Psoas muscle (tissue), 8 donors: ENCODE results near the gene EN2. TPM values are rescaled to one million over a fixed set of nuclear protein-coding genes. Genes with fewer than 3 reads are reported as not detected.

Experiments
- ATAC-seq, 4 donors: fragments of 200-7000 bp; cut with Tn5 transposase; one replicate each; pipeline ENCODE4 v1.9.1; 2020; ENCODE audit warnings: moderate library complexity in 3 of 4, mild to moderate bottlenecking in 2 of 4
- DNase-seq, 2 donors: peaks; one replicate each; pipeline ENCODE4 v3.0.0-alpha.2; 2020
- H3K27ac ChIP-seq: fragments of 200-600 bp; one replicate; pipeline ENCODE4 v1.8.0; 2022
- H3K27me3 ChIP-seq, 3 donors: fragments of 200-600 bp in 1 of 3; one replicate each; pipeline versions ENCODE4 v1.6.1 to v1.8.0; 2013 to 2022; ENCODE audit warnings: low read length in 2 of 3, mild to moderate bottlenecking in 2 of 3, moderate library complexity in 1 of 3; ENCODE audit not compliant: insufficient read depth in 3 of 3
- H3K36me3 ChIP-seq, 2 donors: fragments of 200-600 bp in 1 of 2; one replicate each; pipeline versions ENCODE4 v1.6.1 to v1.8.0; 2013 to 2022; ENCODE audit warnings: low read depth in 1 of 2, mild to moderate bottlenecking in 1 of 2, moderate library complexity in 1 of 2; ENCODE audit not compliant: insufficient read depth in 1 of 2
- H3K4me1 ChIP-seq: fragments of 200-600 bp; one replicate; pipeline ENCODE4 v1.8.0; 2022
- H3K4me3 ChIP-seq: fragments of 200-600 bp; one replicate; pipeline ENCODE4 v1.8.0; 2022; ENCODE audit warnings: mild to moderate bottlenecking
- H3K9me3 ChIP-seq: fragments of 200-600 bp; one replicate; pipeline ENCODE4 v1.8.0; 2022
- CTCF ChIP-seq: fragments of 200-600 bp; IDR thresholded peaks from one replicate; pipeline ENCODE4 v1.8.0; 2022; ENCODE audit warnings: antibody characterized with exemption
- WGBS, 3 donors: extraction: QIAGEN DNeasy Blood & Tissue Kit; methylation state at CpG; one replicate each; pipeline versions ENCODE4 v1.1.6 to v1.1.7; 2013; 5-methylcytosine and 5-hydroxymethylcytosine counted together
- intact Hi-C, 2 donors: fragments of 100-400 bp; cut with DNase I; formaldehyde crosslinking; loops; one replicate each; pipeline versions ENCODE4 v1.11.0 to v1.14.2; 2022
- polyA plus RNA-seq, 3 donors: library from polyadenylated mRNA; stranded (reverse); fragments of 200-250 nt; gene quantifications; one replicate each; pipeline ENCODE4 v1.2.3, GENCODE V29; 2013
- total RNA-seq, 4 donors: library from RNA; stranded (reverse); fragmentation: NEBNext Ultra II Directional in 2 of 4; extraction: Animal tissue kit (Norgen Biotek cat#: 25700) in 2 of 4; gene quantifications; one replicate each; pipeline versions ENCODE4 v1.2.1 to v1.2.4, GENCODE V29; 2021 to 2023
- donor health status: healthy with polysubstance abuse.
- donor health status: DM: no; HTN: no; CAD: no; lungs with moderate emphysema.
- donor health status: Bipolar disorder and iron deficiency.
- donor health status: healthy.
- donor health status: DM: yes; HTN: yes; CAD: no.
- donor health status: DM: no; HTN: no; CAD: no.
- donor health status: DM: no; HTN: no; CAD: no.
- donor health status: DM: yes; HTN: yes; CAD: no.

Gene EN2
- total and polyA plus RNA-seq, 7 donors: 0.13 to 1.3 (median 0.36) TPM

- Histone ChIP-seq H3K4me3 (no peak overlapping the region), H3K27me3 (peaks cover 0 to 32% (median 13%) of the 10 kb centered on the region in 3 donors), H3K4me1 (no peaks in the 10 kb centered on the region), H3K9me3 (no peaks in the 10 kb centered on the region), H3K36me3 (no peaks in the 10 kb centered on the region), H3K27ac (no peak overlapping the region)
- ATAC-seq: no peak
- no peak for TF ChIP-seq CTCF
- intact Hi-C loops: no loop called here
- WGBS, 3 donors: 47 to 79% (median 60%) methylated on average over 11 to 12 of the region's 12 CpGs
- no peak for DNase-seq
These were observed 39.6 kb upstream of the EN2 start for GRCh38 chr7:155418304-155418703.

GRCh38 chr7:155418941-155419755 lies 38.8 kb upstream of the EN2 start:
- no peak overlapping the region for H3K27ac ChIP-seq
- ATAC-seq (no peak), DNase-seq (no peak)
- 69 to 75% (median 73%) methylated on average over 16 of the region's 16 CpGs for WGBS, 3 donors
- H3K4me1 ChIP-seq: no peaks in the 10 kb centered on the region
- no peak overlapping the region for H3K4me3 ChIP-seq
- no peaks in the 10 kb centered on the region for H3K9me3 ChIP-seq
- TF ChIP-seq CTCF: no peak
- H3K27me3 ChIP-seq: peaks cover 0 to 32% (median 13%) of the 10 kb centered on the region in 3 donors
- H3K36me3 ChIP-seq: no peaks in the 10 kb centered on the region
- intact Hi-C loops: no loop called here

- intact Hi-C loops: no loop called here
These were observed 37.8 kb upstream of the EN2 start for GRCh38 chr7:155420116-155420515.

GRCh38 chr7:155422151-155422550 lies 35.8 kb upstream of the EN2 start:
- Histone ChIP-seq H3K4me1 (no peaks in the 10 kb centered on the region), H3K27me3 (peaks cover 0 to 46% (median 17%) of the 10 kb centered on the region in 3 donors), H3K9me3 (no peaks in the 10 kb centered on the region), H3K27ac (no peak overlapping the region), H3K36me3 (no peaks in the 10 kb centered on the region), H3K4me3 (no peak overlapping the region)
- 47 to 50% (median 47%) methylated on average over 10 of the region's 10 CpGs for WGBS, 3 donors
- intact Hi-C loops: no loop called here
- TF ChIP-seq CTCF: no peak
- ATAC-seq (no peak), DNase-seq (no peak)

More at GRCh38 chr7:155420116-155420515, 37.8 kb upstream of the EN2 start:
- Histone ChIP-seq H3K27ac (no peak overlapping the region), H3K4me3 (no peak overlapping the region), H3K4me1 (no peaks in the 10 kb centered on the region), H3K9me3 (no peaks in the 10 kb centered on the region), H3K27me3 (peaks cover 0 to 35% (median 13%) of the 10 kb centered on the region in 3 donors), H3K36me3 (no peaks in the 10 kb centered on the region)
- ATAC-seq (no peak), DNase-seq (no peak)
- TF ChIP-seq CTCF: no peak
- WGBS, 3 donors: 57 to 69% (median 61%) methylated on average over 8 of the region's 8 CpGs
